Renal pelvis (tissue), 4 donors: ENCODE measurements around the gene ROCK2. TPM values are rescaled to one million over a fixed set of nuclear protein-coding genes. Genes with fewer than 3 reads are reported as not detected.
"Not testable (repeated sequence)": the region's sequence is repeated elsewhere in the genome, so short reads cannot be mapped to it uniquely, and the experiment has no call there.

Experiments used
- DNase-seq: peaks from one replicate; pipeline ENCODE4 v3.0.0-alpha.2; 2013
- polyA plus RNA-seq, 3 donors: library from polyadenylated mRNA; unstranded; fragments of 120-200 nt; gene quantifications; one replicate each; pipeline ENCODE4 v1.2.1, GENCODE V29; 2013; ENCODE audit not compliant: insufficient read length in 3 of 3

Gene ROCK2
- polyA plus RNA-seq, 3 donors = 33.0 to 40.8 (median 35.1) TPM

DNA sequence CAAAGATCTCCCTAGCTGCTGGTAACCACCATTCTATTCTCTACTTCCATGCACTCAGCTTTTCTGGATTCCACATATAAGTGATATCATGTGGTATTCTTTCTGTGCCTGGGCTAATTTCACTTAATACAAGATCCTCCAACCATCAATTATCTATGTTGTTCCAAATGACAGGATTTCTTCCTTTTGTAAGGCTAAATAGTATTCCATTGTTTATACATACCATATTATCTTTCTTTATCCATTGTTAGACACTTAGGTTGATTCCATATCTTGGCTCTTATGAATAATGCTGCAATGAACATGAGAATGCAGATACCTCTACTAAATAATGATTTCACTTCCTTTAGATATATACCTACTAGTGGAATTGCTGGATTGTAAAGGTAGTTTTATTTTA is 66.2 kb downstream of the ROCK2 start:
- no peak for DNase-seq

DNA sequence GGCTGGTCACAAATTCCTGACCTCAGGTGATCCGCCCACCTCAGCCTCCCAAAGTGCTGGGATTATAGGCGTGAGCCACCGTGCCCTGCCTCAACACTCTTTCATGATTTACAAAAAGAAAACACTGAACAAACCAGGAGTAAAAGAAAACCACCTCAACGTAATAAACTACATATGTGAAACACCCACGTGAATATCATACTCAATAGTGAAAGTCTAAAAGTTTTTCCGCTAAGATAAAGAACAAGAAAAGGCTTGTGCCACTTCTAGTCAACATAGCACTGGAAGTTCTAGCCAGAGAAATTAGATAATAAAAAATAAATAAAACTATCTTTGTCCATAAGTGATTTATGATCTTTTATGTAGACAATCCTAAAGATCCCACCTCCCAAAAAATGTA is 68.5 kb downstream of the ROCK2 start:
- no peak for DNase-seq

DNA sequence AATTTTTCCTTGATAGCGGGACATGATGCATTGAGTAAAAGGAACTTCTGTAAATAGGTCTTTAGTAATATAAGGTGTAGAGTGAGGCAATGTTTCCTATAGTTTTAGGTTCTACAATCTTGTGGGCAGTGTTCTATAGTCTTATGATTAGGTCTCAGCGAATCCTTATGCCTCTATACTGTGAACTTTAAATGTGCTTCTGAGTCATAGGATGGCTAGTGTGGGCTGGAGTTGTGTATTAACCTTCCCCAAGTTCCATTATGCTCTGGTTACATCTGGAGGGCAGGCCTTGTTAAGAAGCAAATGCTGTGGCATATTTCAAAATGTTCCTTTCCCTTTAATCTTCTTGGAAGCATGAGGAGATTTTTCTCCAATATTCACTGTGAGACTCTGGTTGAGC is 73.5 kb downstream of the ROCK2 start:
- DNase-seq = no peak

DNA sequence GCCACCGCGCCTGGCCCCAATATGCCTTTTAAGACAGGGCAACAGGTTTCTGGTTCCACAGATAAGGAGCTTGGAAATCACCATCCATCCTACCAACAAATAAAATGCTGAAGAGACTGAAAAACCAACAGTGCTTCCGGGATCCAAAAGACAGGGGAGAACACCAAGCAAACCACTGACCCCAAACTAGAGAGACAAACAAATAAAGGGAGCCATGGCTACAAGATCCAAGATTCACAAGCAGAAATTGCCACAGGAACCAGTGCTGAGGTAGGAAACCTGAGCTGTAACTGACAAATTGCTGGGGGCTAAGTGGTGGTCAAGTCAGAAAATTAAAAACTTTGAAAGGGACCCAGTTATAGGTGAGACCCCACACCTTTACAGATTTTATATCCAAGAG is 76.5 kb downstream of the ROCK2 start:
- peak; percentile 47 for DNase-seq

DNA sequence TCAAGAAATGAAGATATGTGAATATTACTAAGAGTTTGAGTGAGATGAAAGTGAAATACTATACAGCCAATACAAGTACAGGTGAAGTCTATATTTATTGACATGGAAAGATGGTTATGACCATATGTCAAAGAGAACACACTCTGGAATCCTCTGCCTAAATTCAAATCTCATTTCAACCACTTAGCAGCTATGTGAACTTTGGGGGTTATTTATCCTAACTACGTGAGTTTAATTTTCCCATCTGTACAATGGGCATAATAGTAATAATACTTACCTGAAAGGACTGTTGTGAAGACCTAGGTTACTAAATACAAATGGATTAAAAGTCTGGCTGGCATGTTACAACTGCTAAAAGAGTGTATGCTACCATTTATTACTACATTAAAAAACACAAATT is 79.6 kb downstream of the ROCK2 start:
- DNase-seq = no peak

DNA sequence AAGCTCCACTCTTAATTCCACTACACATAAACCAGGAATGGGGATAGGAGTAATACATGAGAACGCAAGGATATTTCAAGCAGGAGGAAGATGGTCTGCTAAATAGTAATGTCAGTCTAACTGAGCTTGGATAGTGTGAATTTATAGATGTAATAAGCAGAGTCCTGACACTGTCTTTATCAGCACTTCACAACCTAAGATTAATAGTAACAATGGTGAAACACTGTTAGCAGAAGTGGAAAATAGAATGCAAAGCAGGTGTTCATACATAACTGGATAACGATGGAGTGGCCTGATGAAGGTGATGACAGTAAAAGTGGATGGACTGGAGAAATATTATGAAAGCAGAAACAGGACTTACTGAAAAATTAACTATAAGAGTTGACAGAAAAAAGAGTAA is 80.4 kb downstream of the ROCK2 start:
- no peak for DNase-seq

DNA sequence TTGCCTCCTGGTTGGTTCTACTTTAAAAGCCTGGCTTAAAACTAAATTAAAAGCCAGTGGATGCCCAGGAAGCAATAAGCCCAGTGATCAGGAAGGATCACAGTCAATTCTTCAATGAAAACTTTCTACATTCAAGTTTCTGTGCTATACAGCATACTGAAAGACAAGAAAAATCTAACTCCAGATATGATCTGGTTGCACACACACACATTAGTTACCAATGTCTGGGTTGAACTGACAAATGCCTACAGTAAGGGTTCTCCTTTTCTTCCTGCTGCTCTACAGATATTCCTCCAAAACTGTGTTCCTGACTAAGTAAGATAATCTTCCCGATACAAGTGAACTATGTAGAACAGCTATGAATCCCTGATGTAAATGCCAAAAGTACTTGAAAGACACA is 81.3 kb downstream of the ROCK2 start:
- no peak for DNase-seq

DNA sequence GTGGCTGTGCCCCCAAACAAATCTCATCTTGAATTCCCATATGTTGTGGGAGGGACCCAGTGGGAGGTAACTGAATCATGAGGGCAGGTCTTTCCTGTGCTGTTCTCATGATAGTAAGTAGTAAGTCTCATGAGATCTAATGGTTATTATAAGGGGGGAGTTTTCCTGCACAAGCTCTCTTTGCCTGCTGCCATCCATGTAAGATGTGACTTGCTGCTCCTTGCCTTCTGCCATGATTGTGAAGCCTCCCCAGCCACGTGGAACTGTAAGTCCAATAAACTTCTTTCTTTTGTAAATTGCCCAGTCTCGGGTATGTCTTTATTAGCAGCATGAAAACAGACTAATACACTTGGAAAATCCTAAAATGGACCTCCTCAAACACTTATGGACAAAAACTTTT is 82.0 kb downstream of the ROCK2 start:
- not testable (repeated sequence) for DNase-seq

DNA sequence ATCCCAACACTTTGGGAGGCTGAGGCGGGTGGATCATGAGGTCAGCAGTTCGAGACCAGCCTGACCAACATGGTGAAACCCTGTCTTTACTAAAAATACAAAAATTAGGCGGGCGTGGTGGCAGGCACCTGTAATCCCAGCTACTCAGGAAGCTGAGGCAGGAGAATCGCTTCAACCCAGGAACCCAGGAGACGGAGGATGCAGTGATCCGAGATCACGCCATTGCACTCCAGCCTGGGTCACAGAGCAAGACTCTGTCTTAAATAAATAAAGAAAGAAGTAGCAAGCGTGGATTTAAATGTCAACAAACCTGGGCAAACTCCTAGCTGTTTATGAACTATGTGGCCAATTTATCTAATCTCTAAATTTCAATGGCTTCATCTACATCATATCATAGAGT is 82.9 kb downstream of the ROCK2 start:
- not testable (repeated sequence) for DNase-seq

DNA sequence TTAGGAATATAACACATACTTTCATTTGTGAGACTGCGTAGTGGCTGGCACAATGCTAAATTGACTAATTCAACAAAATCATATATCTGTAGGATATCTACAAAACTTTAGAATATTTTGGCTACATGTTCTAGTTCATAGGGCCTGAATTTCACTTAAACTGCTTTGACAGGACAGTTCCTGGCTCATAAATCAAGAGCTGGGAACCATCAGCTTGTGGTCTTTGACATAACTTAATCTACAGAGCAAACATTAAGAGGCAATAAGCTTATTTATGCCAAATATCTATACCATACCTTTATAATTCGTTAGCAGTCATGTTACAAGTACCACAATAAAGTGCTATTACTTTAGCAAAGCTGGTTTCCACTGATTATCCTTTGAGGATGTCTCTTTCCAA is 83.5 kb downstream of the ROCK2 start:
- DNase-seq = no peak

DNA sequence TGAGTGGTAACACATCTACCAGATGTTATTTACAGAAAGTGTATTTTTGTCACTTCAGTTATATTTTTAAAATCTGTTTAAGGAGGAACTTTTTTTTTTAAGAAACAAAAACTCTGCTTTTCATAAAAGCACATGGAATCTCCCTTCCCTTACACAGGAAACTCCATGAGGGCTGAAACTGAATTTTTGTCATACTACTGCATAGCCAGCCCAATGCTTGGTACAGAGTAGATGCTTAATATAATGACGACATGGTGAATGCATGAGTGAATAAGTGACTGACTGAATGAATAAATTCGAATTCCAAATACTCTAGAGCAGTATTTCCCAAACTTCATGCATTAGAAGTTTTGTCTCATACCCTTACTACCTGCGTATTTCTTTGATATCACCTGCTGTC is 86.5 kb downstream of the ROCK2 start:
- DNase-seq = no peak

DNA sequence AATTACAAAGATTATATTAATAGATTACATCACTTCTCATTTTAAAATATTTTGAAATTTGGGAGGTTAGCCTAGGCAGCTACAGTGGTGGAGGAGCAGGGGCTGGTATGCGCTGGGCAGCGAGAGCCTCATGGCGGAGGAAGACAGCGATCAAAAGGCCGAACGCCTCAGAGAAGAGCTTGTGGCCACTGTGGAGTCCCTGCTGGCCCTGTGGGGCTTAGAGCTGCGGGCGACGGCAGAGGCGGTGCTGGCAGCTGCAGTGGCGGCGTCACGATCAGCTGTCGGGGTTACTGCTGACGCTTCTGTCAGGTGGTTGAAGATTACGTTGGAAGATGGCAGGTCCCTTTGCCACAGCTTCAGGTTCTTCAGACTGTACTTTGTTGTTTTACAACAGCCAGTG is 87.4 kb downstream of the ROCK2 start:
- no peak for DNase-seq

DNA sequence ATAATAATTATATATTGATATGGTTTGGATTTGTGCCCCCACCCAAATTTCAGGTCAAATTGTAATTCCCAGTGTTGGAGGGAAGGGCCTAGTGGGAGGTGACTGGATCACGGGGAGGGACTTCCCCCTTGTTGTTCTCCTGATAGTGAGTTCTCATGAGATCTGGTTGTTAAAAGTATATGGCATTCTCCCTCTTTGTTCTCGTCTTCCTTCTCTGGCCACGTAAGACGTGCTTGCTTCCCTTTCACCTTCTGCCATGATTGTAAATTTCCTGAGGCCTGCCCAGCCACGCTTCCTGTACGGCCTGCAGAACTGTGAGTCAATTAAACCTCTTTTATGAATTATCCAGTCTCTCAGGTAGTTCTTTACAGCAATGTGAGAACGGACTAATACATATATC is 88.3 kb downstream of the ROCK2 start:
- no peak for DNase-seq

DNA sequence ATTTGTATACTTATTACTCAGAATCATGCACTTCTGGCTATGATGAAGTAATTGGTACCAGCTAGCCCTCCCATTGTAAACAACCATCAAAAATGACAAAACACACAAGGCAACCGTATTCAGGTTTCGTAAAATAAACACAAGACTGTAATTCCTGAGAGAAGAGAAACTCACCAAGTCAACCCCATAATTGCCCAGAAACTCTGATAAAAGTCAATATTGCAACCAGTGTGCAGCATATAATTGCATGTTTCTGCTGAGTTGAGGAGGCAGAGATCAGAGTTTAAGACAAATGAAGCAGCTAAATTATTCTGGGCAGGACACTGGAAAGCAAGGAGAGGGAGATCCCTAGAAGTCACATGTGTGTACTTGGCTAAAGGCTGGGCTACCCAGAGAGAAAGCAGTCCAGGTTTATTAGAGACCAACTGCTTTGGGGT is 90.3 kb downstream of the ROCK2 start:
- DNase-seq = no peak

DNA sequence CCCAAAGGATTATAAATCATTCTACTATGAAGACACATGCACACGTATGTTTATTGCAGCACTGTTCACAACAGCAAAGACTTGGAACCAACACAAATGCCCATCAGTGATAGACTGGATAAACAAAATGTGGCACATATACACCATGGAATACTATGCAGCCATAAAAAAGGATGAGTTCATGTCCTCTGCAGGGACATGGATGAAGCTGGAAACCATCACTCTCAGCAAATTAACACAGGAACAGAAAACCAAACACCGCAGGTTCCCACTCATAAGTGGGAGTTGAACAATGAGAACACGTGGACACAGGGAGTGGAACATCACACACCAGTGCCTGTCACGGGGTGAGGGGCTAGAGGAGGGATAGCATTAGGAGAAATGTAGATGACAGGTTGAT is 92.0 kb downstream of the ROCK2 start:
- not testable (repeated sequence) for DNase-seq

DNA sequence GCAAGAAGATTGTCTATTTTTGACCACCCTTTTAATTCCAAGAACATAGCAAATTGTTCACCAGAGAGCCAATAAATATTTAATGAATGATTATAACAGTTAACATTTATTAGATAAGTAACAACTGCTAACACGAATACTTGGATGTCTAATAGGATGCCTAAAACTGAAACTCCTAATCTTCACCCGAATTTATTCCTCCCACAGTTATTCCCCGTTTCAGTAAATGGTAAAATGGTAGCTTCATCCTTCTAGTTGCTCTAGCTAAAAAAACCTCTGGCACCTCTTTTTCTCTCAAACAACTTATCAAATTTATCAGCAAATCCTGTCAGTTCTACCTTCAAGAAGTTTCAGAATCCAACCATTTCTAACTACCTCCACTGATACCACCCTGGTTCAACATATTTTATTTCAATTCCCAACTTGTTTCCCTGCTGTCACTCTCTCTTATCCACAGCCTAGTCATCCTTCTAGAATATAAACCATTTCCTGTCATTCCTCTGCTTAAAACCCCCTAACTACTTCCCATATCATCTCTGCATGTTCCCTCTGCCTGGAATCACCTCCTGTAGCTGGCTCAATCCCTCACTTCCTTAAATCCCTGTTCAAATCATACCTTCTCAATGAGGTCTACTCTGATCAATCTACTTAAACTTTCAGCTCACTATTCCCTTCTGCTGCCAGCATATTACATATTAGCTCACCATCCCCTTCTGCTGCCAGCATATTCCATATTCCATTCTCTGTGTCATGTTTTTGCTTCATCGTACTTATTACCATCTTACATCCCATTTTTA is 93.8 kb downstream of the ROCK2 start:
- DNase-seq = no peak

DNA sequence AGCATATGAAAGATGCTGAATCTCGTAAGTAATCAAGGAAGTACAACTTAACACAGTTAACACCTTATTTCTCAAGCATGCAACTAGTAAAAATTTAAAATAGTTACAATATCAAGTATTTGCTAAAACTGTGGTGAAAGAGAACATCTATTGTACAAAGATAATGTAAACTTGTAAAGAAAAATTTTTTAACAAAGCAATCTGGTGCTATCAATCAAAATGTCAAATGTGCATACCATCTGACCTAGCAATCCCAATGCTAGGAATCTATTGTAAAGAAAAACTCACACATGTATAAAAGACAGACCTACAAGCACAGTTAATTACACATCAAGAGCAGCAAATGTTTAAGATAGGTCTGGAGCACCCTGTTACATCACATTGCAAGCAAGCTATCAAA is 99.1 kb downstream of the ROCK2 start:
- DNase-seq = no peak

DNA sequence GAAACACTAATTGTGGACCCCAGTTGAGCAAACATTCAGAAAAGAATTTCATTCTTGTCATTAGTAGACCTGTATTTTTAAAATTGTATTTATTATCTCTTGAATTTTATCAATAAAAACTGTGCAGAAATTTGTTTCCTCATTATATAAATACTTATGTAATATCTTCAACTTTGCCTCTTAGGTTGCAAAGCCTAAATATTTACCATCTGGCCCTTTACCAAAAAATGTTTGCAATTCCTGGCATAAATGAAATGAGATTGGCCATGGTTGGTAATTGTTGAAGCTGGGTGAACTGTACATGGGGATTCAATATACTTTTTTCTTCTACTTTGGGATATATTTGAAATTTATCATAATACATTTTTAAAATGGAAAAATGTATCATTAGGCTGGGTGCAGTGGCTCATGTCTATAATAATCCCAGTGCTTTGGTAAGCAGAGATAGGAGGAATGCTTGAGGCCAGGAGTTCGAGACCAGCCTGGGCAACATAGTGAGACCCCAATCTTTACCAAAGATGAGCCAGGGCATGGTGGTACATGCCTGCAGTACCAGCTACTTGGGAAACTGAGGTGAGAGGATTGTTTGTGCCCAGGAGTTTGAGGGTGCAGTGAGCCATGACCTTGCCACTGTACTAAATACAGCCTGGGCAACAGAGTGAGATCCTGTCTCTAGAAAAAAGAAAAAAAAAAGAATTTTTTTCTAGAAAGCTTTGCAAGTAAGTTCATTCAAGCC is 100.2 kb downstream of the ROCK2 start:
- DNase-seq = no peak

DNA sequence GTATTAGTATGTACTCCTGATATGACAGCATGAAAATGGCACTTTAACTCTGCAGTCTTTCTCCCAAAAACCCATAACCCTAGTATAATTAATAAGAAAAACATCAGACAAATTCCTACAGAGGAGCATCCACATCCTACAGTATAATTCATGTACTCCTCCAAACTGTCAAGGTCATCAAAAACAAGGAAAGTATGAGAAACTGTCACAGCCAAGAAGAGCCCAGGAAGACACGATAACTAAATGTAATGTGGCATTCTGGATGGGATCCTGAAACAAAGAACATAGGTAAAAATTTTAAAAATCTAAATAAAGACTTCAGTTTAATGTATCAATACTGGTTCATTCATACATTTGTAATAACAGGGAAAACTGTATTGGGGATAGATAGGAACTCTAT is 100.9 kb downstream of the ROCK2 start:
- no peak for DNase-seq

DNA sequence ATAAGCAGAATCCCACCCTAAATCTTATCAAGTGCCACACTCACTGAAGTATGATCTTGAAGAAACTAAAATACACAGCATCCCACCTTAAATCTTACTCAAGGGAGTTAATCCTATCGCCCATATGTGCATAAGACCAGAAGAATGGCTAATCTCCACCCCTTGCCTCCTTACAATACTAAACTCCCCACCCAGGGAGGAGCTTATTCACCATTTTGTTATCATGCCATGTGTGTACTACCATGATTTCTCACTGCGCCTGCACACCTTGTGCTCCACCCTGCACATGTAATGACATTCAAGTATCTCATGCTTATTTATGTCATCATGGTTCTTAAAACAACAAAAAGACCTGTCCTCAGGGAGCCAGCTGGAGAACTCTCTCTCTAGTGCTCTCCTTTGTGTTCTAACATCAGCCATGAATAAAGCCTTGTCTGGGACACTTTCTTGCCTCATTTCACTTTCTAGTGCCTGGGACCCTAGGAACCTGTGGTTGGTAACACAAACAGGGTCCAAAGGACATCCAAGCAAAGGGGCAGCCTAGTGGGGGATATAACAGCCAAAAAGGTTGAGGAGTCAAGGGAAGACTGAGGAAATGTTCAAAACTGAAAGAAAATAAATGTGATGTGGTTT is 101.8 kb downstream of the ROCK2 start:
- DNase-seq = no peak

DNA sequence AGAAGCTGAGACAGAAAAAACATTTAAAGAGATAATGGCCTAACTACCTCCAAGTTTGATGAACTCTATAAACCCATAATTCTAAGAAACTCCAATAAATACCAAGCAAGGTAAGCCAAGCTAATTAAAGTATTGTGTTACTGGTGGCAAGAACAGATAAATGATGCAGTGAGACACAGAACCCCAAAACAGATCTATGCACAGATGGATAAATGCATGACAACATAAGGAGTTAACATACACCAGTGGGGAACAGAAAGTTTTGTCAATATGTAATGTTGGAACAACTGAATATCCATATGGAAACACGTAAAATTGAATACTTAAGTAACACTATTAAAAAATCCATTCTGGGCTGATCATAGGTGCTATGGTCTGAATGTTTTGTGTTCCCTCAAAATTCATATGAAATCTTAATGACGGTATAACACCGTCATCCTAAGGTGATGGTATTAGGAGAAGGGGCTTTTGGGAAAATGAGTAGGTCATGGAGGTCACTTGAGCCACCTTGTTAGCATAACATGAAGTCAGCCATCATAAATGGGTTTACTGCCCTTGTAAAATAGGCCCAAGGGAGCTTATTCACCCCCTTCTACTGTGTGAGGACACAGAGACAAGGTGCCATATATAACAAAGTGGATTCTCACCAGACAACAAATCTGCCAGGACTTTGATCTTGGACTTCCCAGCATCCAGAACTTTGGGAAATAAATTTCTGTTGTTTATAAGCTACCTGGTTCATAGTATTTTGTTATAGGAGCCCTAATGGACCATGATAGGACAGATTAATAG is 102.8 kb downstream of the ROCK2 start:
- DNase-seq = no peak
